Fibroblast of upper back skin (primary cell): Measurements from ENCODE around the gene ECHDC3.

Source experiments
- DNase-seq: peaks from one replicate; pipeline ENCODE4 v3.0.0-alpha.2; 2013

ECHDC3 gene

DNA sequence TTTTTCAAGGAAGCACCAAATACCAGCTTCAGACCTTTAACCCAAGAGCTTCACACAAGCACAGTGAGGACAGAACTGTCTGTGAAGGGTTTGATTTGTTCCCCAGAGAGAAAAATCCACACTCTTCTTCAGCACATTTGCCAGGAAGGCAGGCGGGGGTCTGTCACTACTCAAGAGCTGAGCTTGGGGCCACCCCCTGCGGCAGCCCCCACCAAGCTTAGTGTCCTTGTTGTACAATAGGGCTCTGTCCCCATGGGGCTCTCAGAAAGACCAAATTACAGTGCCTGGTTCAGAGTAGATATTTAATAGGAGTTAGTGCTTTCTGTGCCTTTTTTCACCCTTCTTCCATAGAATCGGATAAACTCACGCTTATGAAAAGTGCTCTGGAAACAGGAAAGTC lies 12.4 kb downstream of the ECHDC3 start:
- no peak for DNase-seq

- DNase-seq: no peak
Observed at GRCh38 chr10:11755512-11756263, 13.5 kb downstream of the ECHDC3 start.

DNA sequence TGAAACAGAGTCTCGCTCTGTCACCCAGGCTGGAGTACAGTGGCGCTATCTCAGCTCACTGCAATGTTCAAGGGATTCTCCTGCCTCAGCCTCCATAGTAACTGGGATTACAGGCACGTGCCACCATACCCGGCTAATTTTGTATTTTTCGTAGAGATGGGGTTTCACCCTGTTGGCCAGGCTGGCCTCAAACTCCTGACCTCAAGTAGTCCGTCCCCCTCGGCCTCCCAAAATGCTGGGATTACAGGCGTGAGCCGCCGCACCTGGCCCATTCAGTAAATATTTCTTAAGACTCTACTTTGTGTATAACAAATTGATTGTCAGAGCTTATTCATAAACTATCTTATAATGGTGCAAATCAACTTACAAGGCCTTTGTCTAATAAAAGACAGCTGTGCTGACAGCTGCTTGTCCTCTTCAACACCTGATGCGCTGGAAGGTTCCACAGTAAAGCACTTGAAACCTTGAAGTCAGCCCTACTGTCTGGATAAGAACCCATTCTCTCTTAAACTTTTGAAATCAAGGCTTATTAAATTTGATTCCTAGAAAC lies 14.7 kb downstream of the ECHDC3 start:
- DNase-seq: peak; percentile 18

DNA sequence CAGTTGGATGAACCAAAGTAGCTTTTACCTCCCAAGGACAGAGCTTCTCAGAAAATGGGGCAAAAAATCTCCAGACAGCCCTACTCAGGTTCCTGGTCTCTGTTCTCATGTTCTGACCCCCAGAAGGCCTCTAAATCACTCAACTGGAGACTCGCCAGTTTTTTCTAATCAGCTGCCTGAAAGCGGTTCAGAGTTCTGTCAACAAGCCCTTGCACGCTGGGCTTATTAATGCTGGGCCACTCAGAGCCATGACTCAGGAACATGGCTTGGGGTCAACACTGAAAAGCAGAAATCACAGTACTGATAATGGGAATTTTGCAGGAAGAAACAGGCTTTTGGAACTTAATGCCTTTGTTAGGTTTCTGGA lies 15.3 kb downstream of the ECHDC3 start:
- peak; percentile 96 for DNase-seq

DNA sequence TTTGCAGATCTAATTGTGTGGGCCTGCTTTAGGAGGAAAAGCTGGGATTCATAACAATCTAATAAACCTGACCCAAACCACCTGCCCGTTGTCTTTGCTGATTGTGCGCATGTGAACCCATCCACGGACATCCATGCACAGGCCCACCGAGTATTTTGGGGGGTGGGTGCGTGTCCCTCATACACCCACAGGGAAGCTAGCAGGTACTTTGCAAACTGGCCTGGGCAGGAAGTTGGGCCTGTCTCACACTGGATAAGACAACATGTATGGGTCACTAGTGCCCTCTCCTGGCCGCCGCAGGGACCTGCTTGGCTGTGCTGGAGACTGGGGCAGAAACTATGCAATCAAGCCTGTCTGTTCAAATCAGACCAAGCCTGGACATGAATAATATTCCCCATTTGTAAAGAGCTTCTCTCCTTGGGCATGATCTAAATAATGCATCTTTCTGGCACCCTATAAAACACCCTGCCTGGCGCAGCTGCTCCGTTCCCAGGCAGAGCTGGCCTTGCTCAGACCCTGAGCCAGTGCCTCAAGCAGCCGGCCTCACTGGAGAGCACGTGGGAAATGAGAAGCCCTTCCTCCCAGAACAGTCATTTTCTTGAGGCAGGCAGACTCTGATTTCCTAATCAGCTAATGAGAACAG lies 15.8 kb downstream of the ECHDC3 start:
- DNase-seq: peak; percentile 76

- no peak for DNase-seq
Observed at GRCh38 chr10:11758527-11759236, 16.5 kb downstream of the ECHDC3 start.

- DNase-seq: no peak
Observed at GRCh38 chr10:11759347-11759746, 17.2 kb downstream of the ECHDC3 start.

DNA sequence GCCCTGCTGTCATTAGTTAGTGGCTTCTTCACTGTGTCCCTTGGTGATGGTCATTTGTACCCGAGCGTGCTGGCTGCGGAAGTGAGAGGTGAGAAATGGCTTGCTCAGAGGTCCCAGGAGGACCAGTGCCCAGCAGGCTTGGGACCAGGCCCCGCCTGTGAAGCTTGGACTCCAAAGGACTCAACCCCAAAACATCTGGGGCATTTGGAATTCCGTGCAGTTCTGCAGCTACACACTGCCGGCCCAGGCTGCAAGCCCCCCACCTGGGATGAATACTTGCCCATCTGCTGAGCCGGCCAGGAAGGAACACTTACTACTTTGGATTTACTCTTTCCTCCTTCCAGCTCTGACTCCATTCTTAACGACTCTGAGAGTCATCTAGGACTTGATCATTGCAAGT lies 18.0 kb downstream of the ECHDC3 start:
- DNase-seq: peak; percentile 12

DNA sequence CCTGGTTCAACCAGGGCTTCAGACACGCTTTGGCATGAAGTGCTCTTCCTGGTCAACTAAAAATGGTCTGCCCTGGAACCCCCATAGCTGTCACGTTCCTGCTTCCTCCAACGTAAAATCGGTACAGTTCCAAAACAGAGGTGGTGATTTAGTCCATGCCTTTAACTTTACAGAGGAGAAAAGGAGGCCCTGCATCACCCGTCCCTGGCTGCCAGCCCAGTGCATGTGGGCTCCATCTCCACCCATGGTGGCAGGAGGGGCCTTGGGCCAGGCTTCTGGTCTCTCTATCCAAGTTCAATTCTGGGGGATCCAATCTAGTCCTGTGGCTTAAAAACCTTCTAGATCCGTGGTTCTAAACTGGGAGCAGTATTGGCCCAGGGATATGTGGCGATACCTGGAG lies 18.7 kb downstream of the ECHDC3 start:
- no peak for DNase-seq

DNA sequence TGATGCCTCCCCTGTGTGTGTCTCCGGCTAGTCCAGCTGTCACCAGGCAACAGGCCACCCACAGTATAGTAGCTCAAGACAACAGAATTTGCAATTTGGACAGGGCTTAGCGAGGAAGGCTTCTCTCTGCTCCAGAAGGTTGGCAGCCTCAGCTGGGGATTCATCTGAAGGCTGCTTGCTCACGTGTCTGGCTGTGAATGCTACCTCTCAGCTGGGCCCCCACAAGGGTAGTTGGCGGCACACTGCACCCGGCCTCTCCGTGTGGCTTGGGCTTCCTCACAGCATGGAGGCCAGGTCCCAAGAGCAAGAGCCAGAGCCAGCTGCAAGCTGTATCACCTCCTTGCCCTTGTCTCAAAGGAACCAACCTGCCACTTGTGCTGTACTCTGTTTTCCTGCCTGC lies 19.2 kb downstream of the ECHDC3 start:
- DNase-seq: no peak

- DNase-seq: no peak
Observed at GRCh38 chr10:11762706-11763500, 20.7 kb downstream of the ECHDC3 start.

- no peak for DNase-seq
Observed at GRCh38 chr10:11763501-11763861, 21.3 kb downstream of the ECHDC3 start.

DNA sequence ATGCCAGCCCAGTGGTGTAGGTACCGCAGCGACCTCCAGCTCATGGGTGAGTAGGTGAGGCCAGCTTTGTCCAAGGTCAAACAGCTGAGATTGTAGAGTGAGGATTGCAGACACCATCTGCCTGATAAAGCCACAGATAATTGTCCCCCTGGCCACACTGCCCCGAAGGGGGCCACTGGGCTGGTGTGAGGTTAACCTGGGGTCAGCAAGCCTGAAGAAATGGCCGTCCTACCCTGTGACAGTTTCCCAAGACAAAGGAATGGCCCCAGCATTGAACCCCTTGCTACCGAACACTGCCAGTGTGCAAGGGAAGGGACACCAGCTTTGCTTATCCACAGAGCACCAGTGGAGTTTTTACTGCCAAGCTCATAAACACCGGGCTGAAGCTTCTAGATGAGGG lies 23.0 kb downstream of the ECHDC3 start:
- no peak for DNase-seq

DNA sequence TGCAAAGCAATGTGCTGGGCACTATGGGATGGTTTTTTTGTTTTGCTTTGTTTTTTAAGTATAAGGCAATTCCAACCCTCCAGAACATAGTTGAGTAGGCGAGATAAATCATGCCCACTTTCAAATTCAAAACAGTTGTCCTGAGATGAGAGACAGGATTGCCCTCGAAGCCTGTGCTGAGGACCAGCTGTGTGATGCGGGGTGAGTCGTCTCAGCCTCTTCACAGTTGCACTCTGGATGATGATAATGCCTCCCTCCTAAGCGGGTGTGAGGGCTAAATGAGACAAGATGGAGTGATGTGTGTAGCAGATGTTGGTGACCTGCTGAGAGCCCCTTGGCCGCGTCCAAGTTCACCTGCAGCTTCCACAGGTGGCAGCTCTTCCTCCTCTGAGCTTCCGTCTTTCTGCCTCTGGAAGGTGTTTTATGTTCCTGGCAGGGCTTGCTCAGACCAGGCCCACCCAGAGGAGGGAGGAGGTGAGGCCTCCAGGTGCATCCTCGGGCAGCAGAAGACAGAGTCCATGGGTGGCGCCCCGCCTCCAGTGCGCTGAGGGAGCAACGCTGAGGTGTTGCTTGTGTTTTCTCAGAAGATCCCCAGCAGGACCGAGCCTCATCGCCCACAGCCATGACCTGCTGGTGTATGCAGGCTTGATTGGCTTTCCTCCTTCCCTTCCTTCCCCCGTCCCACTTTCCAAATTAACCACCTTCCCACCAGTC lies 30.6 kb downstream of the ECHDC3 start:
- DNase-seq: no peak

DNA sequence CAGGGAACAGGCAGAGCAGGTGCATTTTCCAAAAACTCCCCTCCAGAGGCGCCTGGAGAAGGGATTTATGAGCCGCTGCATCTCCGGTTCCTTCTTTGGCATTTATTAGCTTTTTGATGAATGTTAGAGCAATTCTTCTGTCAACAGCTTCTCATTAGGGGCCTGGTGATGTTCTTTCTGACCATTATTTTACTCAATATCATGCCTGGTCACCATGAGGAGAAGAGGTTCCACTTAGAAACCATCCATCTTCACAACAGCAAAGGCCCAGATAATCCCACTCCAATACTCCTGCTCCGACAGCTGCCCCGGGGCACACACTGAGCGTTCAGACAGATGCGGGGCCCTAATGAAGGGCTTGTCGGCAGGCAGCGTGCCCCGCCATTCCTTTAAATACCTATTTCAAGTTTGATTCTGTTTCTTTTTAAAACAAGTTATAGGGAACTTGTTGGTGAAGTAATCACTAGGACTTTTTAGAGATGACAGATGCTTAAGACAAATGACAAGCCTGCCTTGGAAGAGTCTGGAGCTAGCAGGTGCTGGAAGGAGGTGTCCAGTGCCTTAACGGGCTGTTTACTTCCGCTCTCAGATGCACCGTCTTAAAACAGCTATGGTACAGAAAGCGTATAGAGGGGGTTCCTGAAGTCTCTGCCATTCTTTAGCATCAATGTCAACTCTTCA lies 31.7 kb downstream of the ECHDC3 start:
- no peak for DNase-seq

DNA sequence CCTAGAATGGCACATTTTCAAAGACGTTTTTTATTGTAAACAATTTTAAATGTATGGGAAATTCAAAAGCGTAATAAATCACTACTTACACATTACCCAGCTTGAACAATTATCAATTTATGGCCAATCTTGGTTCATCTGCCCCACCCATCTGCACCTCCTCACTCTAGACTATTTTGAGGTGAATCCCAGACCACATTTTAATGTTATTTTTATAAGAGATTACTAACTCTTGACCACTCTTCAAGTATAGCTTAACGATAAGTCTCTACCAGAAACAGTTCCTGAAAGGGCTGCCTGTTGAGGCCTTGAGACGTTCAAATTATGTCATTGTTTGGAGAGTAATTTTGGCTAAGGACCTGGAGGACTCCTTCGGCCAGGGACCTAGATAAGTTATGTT lies 33.2 kb downstream of the ECHDC3 start:
- no peak for DNase-seq

- no peak for DNase-seq
Observed at GRCh38 chr10:11776080-11776479, 33.9 kb downstream of the ECHDC3 start.

DNA sequence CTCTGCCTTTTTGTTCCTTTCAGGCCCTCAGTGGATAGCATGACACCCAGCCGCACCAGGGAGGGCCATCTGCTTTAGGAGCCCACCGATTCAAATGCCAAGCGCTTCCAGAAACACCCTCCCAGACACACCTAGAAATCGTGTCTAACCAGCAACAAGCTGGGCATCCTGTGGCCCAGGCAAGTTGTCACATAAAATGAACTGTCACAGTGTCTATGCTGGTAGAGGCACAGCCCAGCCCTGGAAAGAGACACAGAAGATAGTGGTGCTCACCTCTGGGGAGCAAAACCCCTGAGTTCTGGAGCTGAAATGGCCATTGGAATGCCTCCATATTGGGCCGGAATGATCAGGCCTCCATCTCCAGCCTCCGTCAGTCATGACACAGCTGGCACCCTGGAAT lies 38.9 kb downstream of the ECHDC3 start:
- DNase-seq: no peak

- DNase-seq: peak; percentile 52
Observed at GRCh38 chr10:11782793-11783557, 40.8 kb downstream of the ECHDC3 start.

- no peak for DNase-seq
Observed at GRCh38 chr10:11783558-11783865, 41.3 kb downstream of the ECHDC3 start.

DNA sequence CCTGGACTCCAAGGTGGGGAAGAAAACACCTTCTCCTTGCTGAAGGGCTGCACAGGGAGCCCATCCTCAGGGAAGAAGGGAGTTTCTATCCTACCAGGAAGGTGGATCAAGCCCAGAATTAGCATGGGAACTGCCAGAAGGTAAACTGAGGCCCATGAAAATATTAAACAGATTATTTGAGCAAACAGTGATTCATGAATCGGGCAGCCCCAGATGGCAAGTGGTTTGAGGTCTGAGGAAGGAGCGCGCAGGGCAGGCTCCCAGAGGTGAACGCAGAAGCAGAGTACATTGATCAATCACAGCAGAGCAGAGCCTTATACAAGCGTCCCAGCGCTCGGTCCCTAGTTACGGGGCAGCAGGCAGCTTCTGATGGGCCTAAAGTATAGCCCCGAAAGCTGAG lies 45.2 kb downstream of the ECHDC3 start:
- DNase-seq: no peak
